ENCODE measurements around the gene FOXO1.

FOXO1 gene

DNA sequence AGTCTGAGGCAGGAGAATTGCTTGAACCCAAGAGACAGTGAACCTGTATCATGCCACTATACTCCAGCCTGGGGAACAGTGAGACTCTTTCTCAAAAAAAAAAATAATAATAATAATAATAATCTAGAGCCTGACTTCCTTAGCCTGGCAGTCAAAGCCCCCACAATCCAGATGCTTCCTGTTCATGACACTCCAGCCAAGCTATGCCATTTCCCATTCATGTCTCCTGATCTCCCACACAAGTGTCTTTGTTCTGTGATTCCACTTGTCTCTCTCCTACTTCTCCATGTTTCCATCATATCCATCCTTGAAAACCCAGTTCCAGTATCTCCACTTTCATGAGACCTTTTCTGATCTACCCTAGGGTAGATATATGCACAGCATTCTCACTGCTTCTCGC, 150.7 kb downstream of the FOXO1 start:
- DNase-seq, result no peak

DNA sequence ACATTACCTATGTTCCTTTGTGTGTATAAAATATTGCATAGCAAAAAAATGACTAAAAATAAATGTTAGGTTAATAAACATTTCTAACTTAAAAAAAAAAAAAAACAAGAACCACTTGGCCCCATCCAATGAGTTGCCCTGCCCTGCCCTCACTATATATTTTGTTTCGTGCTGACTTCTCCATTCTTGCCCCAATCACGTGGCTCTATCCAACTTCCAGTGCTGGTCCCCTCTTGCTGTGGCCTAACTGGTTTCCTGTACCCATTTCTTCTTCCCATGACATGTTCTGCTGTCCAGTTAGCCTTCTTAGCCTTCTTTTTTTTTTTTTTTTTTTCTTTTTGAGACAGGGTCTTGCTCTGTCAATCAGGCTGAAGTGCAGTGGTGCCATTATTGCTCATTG, 151.6 kb downstream of the FOXO1 start:
- no peak for DNase-seq

DNA sequence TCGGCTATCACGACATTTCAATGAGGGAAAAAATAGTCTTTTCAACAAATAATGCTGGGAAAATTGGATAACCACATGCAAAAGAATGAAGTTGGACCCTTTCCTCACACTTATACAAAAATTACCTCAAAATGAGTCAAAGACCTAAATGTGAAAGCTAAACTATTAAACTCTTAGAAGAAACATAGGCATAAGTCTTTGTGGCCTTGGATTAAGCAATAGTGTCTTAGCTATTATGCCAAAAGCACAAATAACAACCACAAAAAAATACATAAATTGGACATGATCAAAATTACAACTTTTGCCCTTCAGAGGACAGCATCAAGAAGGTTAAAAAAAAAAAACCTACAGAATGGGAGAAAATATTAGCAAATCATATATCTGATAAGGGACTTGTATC, 156.6 kb downstream of the FOXO1 start:
- no peak for DNase-seq

DNA sequence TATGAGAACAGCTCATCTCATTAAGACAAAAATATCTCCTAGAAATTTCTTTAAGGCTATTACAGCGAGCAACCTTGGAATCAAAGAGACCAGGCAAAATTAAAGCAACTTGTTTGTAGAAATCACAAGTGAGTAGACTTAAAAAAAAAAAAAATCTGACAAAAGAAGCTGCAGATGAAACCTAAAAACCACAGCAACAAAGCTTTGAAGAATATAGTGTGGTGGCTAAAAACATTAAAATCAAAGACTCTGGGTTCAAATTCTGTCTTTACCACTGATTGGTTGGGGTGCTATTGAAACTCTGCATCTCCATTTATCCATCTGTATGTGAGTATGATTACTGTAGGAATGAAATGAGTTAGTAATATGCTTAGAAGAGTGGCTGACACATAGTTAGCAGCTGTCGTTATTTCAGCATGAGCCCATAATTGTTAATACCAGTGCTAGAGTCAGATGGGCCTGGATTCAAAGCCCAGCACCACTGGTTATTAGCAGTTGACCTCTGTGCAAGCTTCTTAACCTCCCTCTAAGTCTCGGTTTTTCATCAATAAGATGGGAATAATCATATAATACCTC, 157.6 kb downstream of the FOXO1 start:
- DNase-seq, result no peak

DNA sequence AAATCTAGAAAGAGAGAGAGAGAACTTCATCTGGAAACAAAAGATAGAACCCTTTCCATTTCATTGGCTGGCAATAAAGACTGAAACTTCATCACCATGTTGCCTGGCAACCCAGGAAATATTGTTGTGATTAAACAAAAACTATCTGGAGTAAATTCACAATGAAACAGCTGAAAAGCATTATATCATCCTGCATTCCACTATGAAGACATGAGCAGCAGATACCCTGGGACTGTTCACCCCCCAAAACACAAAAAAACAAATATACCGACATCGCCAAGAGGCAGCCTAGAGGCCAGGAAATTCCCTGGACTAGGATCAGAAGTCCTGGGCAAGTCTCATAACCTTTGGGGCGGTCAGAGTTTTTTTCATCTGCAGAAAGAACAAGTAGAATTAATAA, 158.3 kb downstream of the FOXO1 start:
- DNase-seq, result no peak

DNA sequence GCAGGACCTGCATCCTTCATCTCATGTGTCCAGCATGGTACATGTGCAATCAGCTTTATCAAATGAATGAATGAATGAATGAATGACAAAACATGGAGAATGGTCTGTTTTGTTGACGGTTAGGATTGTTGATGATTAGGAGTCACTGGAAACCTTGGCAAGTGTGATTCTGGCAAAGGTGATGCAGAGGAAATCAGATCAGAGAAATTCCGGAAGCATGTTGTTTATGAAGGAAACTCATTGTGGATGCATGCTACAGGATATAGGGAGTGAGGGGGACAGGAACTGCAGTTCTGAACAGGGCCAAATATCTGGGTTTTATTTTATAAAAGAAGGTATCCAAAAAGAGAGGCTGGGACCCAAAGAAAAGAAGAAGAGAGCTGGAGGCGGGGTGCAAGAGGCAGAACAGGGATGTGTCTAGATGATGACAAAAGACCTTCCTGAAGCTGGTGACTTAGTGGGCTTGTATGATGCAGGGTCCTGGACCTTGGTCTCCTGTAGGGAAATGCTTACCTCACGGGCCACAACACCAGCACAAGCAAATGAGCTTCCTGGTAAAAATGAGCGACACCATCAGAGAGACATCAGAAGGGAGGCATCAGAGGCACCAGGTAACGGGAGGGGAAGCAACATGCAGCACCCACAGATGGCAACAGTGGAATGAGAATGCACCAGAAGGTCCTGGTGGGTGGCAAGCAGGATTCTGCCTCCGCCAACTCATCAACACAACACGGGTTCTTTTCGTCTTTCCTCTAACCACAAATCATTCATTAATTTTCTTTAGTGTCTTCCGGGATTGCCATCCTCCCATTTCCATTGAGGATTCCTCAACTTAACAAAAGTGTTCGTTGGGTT, 159.6 kb downstream of the FOXO1 start:
- no peak for DNase-seq

All from nucleus accumbens (tissue), 56 donors.